CD4-positive, alpha-beta T cell treated with Interleukin-10 for 1 hour (primary cell): Measurements from ENCODE around the gene AP1M1.
"Not testable (repeated sequence)": the region's sequence is repeated elsewhere in the genome, so short reads cannot be mapped to it uniquely, and the experiment has no call there.

Experiments
- DNase-seq: peaks from one replicate; pipeline ENCODE4 v3.0.0-alpha.2; 2020

The AP1M1 gene

DNA sequence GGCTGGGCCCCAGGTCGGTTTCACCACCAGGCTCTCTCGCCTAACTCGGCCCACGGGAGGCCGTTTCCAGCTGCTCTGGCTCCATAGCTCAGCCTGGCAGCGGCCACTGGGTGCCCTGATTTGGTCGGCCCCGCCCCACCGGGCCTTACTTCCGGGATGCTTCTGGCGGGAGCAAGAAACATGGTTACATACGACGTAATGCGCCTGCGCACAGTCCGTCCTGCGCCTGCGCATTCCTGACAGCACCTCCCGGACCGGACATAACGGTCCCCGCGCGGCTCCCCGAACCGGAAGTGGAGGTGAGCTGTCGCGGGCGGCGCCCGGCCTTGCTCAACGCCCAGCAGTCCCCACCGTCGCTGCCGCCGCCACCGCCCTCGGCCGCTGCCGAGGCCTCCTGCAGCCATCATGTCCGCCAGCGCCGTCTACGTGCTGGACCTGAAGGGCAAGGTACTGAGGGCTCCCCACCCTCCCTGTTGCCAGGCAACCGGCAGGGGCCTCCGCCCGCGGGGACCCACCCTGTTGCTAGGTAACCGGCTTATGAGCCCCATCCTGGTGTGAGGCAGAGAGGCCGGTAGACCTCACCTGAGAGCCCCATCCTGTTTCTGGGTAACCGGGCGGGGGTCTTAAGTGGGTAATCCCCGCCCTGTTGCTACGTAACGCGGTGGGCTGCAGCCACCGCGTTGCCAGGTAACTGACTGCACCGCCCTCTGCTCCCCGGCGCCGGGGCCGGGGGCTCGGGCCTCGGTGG lies at the start of gene AP1M1:
AP1M1 (plus strand) TSS at position 290 of the 748 bp plus-strand sequence; CDS start at position 406, 116 bp downstream.
- DNase-seq = peak; percentile 99

DNA sequence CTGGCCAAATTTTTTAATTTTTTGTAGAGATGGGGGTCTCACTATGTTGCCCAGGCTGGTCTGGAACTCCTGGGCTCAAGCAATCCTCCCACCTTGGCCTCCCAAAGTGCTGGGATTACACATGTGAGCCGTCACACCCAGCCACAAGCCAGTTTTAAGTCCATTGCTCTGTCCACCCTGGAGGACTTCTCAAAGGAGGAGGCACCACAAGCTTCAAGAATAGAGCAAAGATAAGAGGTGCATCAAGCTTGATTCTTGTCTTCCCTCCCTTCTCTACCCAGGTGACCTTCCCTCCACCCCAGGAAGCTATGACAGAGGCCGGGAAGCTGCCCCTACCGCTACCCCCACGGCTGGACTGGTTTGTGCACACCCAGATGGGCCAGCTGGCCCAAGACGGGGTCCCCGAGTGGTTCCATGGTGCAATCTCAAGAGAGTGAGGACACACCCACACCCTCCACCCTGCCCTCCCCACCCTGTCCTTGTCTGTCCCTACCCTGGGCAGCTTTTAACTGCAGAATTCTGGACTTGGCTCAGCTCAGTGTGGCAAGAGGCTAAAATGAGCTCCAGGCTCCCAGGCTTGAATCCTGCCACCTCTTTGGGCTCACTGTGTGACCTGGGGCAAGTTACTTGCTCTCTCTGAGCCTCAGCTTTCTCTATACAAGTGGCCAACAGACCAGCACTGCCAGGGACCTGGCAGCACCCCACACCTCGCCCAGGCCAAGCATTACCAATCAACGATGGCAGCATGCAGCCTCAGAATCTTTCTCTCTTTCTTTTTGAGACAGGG lies 49.1 kb upstream of the AP1M1 start:
- no peak for DNase-seq

DNA sequence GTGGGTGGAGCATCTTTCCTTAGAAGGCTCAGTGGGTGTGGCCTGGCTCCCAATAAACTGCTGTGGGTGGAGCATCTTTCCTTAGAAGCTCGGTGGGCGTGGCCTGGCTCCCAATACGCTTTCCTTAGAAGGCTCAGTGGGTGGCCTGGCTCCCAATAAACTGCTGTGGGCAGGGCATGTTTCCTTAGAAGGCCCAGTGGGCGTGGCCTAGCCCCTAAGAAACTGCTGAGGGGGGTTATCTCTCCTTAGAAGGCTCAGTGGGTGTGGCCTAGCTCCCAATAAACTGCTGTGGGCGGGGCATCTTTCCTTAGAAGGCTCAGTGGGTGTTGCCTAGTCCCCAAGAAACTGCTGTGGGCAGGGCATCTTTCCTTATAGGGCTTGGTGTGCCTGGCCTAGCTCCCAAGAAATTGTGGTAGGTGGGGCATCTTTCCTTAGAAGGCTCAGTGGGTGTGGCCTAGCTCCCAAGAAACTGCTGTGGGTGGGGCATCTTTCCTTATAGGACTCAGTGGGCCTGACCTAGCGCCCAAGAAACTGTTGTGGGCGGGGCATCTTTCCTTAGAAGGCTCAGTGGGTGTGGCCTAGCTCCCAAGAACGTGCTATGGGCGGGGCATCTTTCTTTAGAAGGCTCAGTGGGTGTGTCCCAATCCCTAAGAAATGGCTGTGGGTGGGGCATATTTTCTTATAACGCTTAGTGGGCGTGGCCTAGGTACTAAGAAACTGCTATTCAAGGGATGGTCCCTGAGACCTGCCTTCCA lies 44.0 kb upstream of the AP1M1 start:
- no peak for DNase-seq

DNA sequence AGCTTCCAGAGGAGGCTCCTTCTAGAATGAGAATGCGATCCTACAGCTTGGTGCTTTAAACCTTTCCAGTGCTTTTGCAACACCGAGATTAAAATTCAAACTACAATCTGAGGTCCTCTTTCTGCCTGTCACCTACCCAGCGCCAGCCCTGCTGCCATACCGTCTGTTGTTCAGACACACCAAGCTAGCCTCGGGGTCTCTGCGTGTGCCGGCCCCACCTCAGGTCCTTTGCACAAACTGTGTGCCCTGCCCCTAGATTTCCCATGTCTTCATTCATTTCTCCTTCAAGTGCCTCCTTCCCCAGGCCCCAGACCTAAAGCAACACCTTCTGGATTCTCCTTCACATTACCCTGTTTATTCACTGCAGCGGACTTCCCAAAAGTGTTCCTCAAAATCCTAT lies 43.2 kb upstream of the AP1M1 start:
- DNase-seq = no peak

DNA sequence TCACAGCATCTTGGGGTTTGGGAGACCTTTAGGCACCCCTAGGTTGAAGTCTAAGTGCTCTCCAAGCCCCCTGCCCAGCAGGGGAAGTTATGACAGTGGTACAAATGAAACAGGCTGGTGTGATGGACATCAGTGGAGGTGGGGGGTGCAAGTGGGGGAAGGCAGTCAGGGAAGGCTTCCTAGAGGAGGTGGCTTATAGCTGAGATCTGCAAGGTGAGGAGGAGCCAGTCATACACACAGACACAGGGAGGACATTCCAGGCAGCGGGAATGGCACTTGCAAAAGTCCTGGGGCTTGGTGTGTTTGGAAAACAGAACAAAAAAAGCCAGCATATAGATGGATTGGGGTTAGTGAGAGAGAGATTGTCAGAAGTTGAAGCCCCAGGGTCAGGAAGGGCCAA lies 42.6 kb upstream of the AP1M1 start:
- no peak for DNase-seq

DNA sequence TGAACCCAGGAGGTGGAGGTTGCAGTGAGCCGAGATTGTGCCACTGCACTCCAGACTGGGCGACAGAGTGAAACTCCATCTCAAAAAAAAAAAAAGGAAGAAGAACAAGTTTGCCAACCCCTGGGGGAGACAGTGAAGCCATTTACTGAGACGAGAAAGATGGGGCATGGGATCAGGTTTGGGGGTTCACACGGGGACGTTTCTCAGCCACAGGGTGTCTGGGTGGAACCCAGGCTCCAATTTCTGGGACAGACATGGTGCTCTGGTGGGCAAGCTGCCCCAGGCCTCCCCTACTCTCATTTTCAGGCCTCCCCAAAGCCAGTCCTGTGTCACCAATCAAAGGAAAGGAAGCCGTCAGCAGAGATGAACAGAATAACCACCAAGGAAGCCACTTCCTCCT lies 40.8 kb upstream of the AP1M1 start:
- no peak for DNase-seq

DNA sequence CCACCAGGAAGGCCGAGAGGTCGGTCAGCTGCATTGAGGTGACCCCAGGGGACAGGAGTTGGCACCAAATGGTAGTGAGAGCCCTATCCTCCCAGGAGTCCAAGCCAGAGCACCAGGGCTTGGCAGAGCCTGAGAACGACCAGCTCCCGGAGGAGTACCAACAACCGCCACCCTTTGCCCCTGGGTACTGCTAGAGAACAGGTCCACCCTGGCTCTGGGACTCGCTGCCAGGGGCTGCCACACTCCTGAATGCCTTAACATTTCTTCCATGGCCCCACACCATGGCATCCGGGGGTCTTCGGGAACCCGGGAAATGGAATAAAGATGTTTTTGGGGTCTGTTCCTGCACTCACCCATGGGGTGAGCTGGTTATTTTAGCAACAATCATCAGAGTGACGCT lies 40.1 kb upstream of the AP1M1 start:
- DNase-seq = no peak

DNA sequence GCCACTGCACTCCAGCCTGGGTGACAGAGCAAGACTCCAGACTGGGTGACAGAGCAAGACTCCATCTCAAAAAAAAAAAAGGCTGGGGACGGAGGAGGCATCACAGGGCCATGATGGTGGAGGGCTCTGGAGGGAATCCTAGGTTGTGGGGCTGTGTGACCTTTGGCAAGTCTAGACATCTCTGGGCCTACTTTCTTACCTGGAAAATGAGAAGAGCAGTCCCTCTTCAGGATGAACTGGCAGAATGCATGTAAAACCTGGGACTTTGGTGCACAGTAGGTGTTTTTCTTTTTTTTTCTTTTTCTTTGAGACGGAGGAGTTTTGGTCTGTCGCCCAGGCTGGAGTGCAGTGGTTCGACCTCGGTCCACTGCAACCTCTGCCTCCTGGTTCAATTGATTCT lies 38.1 kb upstream of the AP1M1 start:
- no peak for DNase-seq

DNA sequence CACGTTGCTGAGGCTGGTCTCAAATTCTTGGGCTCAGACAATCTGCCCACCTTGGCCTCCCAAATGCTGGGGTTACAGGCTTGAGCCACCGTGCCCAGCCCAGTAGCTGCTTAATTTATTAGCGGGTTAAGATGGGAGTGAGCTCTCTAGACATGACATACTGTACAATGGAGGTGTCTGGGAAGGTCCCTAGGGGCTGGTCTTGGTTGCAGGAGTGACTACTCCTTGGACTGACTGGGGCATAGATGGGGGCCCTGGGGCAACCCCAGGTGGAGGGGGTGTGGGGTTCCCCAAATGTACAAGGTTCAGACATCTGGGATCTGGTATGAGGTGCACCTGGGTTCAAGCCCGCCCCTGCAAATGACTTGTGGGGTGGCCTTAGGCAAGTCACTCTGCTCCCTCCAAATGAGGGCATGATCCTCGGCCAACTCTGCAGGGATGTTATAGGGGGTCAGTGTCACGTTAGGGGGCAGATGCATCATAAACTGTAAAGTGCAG lies 37.2 kb upstream of the AP1M1 start:
- DNase-seq = no peak

DNA sequence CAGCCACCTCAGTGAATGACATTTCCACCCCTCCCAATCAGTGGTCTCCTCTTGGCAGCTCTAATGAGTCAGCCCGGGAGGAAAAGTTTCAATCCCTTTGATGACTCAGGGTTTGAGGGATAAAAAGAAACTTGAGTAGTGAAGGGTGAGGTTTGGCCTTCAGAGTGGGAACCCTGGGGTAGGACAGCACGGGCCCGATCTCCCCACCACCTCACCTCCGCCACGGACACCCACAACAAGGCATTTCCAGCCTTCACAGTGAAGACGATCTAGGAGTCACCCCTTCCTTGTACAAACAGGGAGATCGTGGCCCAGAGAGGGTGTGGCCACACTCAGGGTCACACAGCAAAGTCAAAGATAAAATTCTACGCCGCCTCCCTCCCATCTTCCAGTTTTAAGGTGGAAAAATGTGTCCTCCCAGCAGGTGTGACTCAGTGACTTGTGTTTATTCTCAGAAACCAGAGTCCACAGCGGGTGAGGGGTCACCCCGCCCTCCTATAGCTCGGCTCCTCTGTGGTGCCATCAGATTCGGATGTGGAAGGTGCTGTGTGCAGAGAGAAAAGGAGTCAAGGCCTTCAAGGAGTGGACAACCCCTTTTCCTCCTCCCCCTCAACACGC lies 36.7 kb upstream of the AP1M1 start:
- DNase-seq = no peak

DNA sequence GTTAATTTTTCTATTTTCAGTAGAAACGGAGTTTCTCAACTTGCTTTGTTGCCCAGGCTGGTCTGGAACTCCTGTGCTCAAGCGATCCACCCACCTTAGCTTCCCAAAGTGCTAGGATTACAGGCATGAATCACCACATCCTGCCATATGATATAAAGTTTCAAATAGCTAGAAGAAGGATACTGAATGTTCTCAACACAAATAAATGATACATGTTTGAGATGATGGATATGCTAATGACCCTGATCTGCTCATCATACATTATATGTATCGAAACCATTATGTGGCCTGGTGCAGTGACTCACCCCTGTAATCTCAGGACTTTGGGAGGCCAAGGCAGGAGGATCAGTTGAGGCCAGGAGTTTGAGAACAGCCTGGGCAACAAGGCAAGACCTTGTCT lies 35.9 kb upstream of the AP1M1 start:
- no peak for DNase-seq

DNA sequence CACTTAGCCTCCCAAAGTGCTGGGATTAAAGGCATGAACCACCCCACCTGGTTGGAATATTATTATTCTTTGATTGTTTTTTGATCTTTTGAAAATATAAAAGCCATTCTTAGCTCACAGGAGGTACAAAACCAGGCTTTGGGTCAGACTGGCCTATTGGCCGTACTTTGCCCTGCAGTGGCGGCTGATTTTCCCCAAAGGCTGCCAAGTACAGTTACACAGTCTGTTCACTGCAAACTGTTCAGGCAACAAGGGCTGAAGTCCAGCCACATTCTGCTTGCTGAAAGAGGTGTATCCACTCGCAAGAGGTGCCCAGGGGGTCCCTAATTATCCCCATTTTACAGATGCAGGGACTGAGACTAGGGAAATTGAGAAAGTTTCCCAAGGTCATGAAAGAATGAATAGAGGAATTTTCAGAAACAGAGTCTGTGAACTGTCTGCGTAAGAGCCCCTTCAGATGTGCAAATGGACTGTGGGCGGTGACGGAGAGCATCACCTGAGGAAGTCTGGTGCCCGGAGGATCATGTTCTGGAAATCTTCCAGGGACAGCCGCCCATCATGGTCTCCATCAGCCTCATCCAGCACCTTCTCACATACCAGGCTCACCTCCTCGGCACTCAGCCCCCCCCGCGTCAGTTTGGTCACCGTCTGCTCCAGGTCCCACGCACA lies 33.4 kb upstream of the AP1M1 start:
- DNase-seq = no peak

DNA sequence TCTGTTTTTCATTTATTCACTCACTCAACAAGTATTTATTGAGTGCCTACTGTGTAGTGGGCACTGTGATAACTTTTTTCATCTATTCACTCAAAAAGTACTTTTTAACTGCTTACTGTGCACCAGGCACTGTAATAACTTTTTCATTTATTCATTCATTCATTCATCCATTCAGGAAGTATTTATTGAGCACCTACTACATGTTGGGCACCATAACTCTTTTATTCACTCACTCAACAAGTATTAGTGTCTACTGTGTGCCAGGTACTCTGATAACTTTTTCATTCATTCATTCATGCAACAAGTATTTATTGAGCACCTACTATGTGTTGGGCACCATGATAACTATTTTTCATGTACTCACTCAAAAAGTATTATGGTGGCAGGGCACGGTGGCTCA lies 31.3 kb upstream of the AP1M1 start:
- no peak for DNase-seq

DNA sequence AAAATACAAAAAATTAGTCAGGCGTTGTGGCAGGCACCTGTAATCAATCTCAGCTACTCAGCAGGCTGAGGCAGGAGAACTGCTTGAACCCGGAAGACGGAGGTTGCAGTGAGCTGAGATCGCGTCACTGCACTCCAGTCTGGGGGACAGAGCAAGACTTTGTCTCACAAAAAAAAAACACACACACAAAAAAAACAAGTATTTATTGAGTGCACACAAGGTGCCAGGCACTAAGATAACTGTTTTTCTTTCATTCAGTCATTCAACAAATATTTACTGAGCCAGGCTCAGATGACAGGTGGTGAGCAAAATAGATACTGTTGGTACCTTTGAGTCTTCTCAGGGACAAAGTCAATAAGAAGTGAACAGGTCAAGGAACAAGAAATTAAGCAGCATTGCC lies 30.7 kb upstream of the AP1M1 start:
- no peak for DNase-seq

DNA sequence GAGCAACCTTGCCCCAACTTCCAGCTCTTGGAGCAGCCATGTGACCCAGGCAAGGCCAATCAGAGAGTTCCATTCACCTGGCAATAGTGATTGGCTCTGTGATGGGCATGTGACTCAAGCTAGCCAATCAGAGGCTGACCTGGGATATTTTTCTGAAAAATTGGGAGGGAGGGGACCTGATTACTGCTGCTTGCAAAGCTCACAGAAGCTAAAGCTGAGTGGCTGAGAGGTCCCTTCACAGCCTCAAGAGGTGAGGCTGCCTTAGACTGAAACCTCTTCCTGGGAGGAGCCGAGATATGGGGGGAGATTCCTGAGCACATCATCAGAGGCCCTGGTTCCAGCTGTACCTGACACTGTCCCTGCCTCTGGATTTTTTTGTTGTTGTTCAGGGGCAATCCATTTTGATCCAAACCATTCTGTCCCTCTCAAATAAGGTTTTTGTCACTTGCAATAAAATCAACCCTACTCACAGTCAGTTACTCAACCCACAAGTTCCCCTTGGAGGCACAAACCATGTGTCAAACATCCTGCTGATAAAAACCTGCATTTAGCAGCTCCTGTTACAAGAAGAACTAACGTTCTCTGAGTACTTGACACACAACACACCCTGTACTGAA lies 29.1 kb upstream of the AP1M1 start:
- DNase-seq = peak; percentile 30

DNA sequence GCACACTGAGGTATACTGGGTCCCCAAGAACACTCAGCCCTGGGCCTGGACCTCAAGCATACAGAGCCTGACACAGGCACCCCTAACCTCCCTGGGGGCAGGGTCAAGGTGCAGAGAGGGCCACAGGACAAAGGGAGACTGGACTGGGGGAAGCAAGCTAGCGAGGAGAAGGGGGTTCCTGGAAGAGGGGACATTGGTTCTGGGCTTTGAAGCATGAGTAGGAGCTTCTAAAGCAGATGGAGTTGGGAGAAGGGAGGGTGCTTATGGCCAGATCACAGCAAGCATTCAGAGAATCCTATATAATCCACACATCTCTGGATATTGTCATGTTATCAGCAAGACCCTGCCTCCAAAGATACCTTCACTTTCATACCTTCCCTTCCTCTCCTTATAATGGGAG lies 27.6 kb upstream of the AP1M1 start:
- DNase-seq = no peak

DNA sequence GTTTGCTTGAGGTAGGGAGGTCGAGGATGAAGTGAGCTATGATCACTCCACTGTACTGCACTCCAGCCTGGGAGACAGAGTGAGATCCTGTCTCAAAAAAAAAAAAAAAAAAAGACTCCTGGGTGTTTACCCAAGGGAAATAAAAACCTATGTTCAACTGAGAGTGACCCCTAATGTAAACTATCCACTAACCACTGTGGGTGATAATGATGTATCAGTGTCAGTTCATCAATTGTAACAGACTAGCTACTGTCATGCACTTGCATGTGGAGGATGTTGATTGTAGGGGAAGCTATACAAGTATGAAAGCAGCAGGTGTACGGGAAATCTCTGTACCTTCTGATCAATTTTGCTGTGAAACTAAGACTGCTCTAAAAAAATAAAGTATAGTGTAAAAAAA lies 21.8 kb upstream of the AP1M1 start:
- no peak for DNase-seq

DNA sequence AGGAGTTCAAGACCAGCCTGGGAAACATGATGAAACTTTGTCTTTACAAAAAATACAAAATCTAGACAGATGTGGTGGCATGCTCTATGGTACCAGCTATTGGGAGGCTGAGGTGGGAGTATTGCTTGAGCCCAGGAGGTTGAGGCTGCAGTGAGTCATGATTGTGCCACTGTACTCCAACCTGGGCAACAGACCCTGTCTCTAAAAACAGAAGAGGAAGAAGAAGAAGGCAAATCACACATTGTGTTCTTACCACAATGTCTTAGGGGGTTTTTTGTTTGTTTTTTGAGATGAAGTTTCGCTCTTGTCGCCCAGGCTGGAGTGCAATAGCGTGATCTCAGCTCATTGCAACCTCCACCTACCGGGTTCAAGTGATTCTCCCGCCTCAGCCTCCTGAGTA lies 18.8 kb upstream of the AP1M1 start:
- DNase-seq = not testable (repeated sequence)

DNA sequence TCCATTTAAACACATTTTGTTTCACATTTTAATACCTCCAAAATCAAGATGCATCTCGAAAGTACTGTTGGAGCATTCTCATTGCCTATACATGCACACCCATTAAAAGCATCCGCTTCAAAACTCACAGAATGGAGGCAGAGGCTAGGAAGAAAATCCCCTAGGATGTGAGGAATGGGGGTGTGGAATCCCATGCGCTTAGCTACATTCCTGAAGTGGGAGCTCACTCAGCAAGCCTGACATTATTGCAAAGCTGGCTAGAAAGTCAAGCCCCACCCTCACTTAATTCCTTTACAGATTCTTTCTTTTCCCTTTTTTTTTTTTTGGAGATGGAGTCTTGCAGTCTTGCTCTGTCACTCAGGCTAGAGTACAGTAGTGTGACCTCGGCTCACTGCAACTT lies 17.1 kb upstream of the AP1M1 start:
- no peak for DNase-seq

DNA sequence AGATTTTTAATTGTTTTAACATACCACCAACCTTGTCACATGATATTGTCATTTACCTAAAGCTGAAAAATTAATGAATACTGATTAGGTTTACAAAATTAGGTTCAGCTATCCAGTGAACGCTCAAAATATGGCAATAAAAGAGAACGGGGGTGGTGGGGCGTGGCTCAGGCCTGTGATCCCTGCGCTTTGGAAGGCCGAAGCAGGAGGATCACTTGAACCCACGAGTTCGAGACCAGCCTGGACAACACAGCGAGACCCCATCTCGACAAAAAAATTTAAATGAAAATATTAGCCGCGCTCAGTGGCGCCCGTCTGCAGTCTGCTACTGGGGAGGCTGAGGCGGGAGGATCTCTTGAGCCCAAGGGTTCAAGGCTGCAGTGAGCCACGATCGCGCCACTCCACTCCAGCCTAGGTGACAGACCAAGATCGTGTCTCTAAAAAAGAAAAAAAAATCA lies 13.0 kb upstream of the AP1M1 start:
- no peak for DNase-seq

DNA sequence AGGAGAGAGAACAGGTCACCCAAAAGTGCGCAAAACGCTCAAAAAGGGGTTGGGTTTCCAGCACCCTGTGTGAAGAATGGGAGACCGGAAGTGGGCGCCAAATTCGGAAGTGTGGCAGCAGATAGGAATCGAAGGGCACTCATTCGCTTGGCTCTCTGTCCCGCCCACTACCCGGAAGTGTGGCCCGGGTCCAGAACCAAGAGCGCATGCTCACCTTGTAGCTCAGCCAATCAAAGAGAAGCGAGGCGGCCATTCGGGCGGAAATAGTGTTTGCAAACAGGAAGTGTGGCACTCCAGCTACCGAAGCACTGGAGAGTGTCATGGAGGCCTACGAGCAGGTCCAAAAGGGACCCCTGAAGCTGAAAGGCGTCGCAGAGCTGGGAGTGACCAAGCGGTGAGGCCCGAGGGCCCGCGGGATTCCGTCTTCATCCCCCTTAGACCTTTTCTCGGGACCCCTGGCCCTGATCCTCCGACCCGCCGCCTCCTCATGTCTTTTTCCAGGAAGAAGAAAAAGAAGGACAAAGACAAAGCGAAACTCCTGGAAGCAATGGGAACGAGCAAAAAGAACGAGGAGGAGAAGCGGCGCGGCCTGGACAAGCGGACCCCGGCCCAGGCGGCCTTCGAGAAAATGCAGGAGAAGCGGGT lies 12.5 kb upstream of the AP1M1 start, which contains the start of gene FAM32A:
FAM32A (plus strand) TSS at position 288 of the 645 bp plus-strand sequence; CDS start at position 321, 33 bp downstream.
- peak; percentile 100 for DNase-seq
